GM21367 (cell line): ENCODE data around the gene ADGRL3.
"Not testable (repeated sequence)": the region's sequence is repeated elsewhere in the genome, so short reads cannot be mapped to it uniquely, and the experiment has no call there.

Source experiments
- ATAC-seq: cut with Tn5 transposase; IDR thresholded peaks from one replicate; pipeline ENCODE4 v1.9.1; 2021; ENCODE audit not compliant: unreplicated experiment

Gene ADGRL3

GRCh38 chr4:61596606-61597340 is 396.6 kb downstream of the ADGRL3 start:
- no peak for ATAC-seq

- ATAC-seq = no peak
These were observed 403.0 kb downstream of the ADGRL3 start for GRCh38 chr4:61603086-61603485.

- ATAC-seq = no peak
These were observed 403.9 kb downstream of the ADGRL3 start for GRCh38 chr4:61604054-61604453.

- ATAC-seq = no peak
These were observed 405.9 kb downstream of the ADGRL3 start for GRCh38 chr4:61605984-61606383.

- ATAC-seq = no peak
These were observed 414.1 kb downstream of the ADGRL3 start for GRCh38 chr4:61614231-61614630.

- no peak for ATAC-seq
These were observed 419.4 kb downstream of the ADGRL3 start for GRCh38 chr4:61619528-61619927.

- ATAC-seq = no peak
These were observed 428.2 kb downstream of the ADGRL3 start for GRCh38 chr4:61628282-61628681.

GRCh38 chr4:61628727-61629126 is 428.6 kb downstream of the ADGRL3 start:
- ATAC-seq = no peak

GRCh38 chr4:61630548-61630947 is 430.4 kb downstream of the ADGRL3 start:
- no peak for ATAC-seq

GRCh38 chr4:61638591-61638990 is 438.5 kb downstream of the ADGRL3 start:
- no peak for ATAC-seq

GRCh38 chr4:61646746-61647350 is 446.7 kb downstream of the ADGRL3 start:
- not testable (repeated sequence) for ATAC-seq

GRCh38 chr4:61648264-61648663 is 448.1 kb downstream of the ADGRL3 start:
- ATAC-seq = no peak

GRCh38 chr4:61657016-61657415 is 456.9 kb downstream of the ADGRL3 start:
- no peak for ATAC-seq

GRCh38 chr4:61661960-61662359 is 461.8 kb downstream of the ADGRL3 start:
- ATAC-seq = no peak

GRCh38 chr4:61662362-61662761 is 462.2 kb downstream of the ADGRL3 start:
- no peak for ATAC-seq

GRCh38 chr4:61663310-61663709 is 463.2 kb downstream of the ADGRL3 start:
- ATAC-seq = no peak

GRCh38 chr4:61665649-61666048 is 465.5 kb downstream of the ADGRL3 start:
- no peak for ATAC-seq

GRCh38 chr4:61666244-61666643 is 466.1 kb downstream of the ADGRL3 start:
- ATAC-seq = no peak

- ATAC-seq = no peak
These were observed 471.5 kb downstream of the ADGRL3 start for GRCh38 chr4:61671599-61671998.

GRCh38 chr4:61675464-61675863 is 475.3 kb downstream of the ADGRL3 start:
- ATAC-seq = no peak

GRCh38 chr4:61678297-61678696 is 478.2 kb downstream of the ADGRL3 start:
- no peak for ATAC-seq

- ATAC-seq = no peak
These were observed 493.4 kb downstream of the ADGRL3 start for GRCh38 chr4:61693520-61693919.
